Measurements from ENCODE around the gene KIF3A.
"Not testable (repeated sequence)": the region's sequence is repeated elsewhere in the genome, so short reads cannot be mapped to it uniquely, and the experiment has no call there.

KIF3A gene

GRCh38 chr5:132742158-132742557 is 4.8 kb upstream of the KIF3A start:
- no peak for TF ChIP-seq POLR2A (IDR thresholded peaks at IDR 0.05; ENCODE audit: low read depth, low read length)
- FAIRE-seq (no peak), DNase-seq (ENCODE audit: insufficient read length, low spot score) (no peak)

- DNase-seq (ENCODE audit: insufficient read length, low spot score) = no peak
- TF ChIP-seq POLR2A (IDR thresholded peaks at IDR 0.05; ENCODE audit: low read depth, low read length) = no peak
- no peak for FAIRE-seq
These were observed 1.9 kb upstream of the KIF3A start for GRCh38 chr5:132739232-132739631.

GRCh38 chr5:132737982-132738681 is 786 bp upstream of the KIF3A start:
- FAIRE-seq = no peak
- no peak for TF ChIP-seq POLR2A (IDR thresholded peaks at IDR 0.05; ENCODE audit: low read depth, low read length)

GRCh38 chr5:132734687-132735086 is 2.7 kb downstream of the KIF3A start:
- TF ChIP-seq POLR2A (IDR thresholded peaks at IDR 0.05; ENCODE audit: low read depth, low read length) = no peak
- FAIRE-seq (no peak), DNase-seq (ENCODE audit: insufficient read length, low spot score) (no peak)

More at GRCh38 chr5:132737982-132738681, 786 bp upstream of the KIF3A start:
- DNase-seq (ENCODE audit: insufficient read length, low spot score) = no peak

GRCh38 chr5:132733499-132734148 is 3.7 kb downstream of the KIF3A start:
- no peak for FAIRE-seq
- DNase-seq (ENCODE audit: insufficient read length, low spot score) = no peak
- TF ChIP-seq POLR2A (IDR thresholded peaks at IDR 0.05; ENCODE audit: low read depth, low read length) = no peak

GRCh38 chr5:132729896-132730295 is 7.5 kb downstream of the KIF3A start:
- FAIRE-seq = no peak

GRCh38 chr5:132725745-132726144 is 11.6 kb downstream of the KIF3A start:
- FAIRE-seq (no peak), DNase-seq (ENCODE audit: insufficient read length, low spot score) (no peak)
- TF ChIP-seq POLR2A (IDR thresholded peaks at IDR 0.05; ENCODE audit: low read depth, low read length) = no peak

More at GRCh38 chr5:132729896-132730295, 7.5 kb downstream of the KIF3A start:
- DNase-seq (ENCODE audit: insufficient read length, low spot score) = no peak
- TF ChIP-seq POLR2A (IDR thresholded peaks at IDR 0.05; ENCODE audit: low read depth, low read length) = no peak

- no peak for TF ChIP-seq POLR2A (IDR thresholded peaks at IDR 0.05; ENCODE audit: low read depth, low read length)
- FAIRE-seq = no peak
- no peak for DNase-seq (ENCODE audit: insufficient read length, low spot score)
These were observed 18.6 kb downstream of the KIF3A start for GRCh38 chr5:132718544-132719312.

- TF ChIP-seq POLR2A (IDR thresholded peaks at IDR 0.05; ENCODE audit: low read depth, low read length) = no peak
- FAIRE-seq = peak; percentile 78
- no peak for DNase-seq (ENCODE audit: insufficient read length, low spot score)
These were observed 22.7 kb downstream of the KIF3A start for GRCh38 chr5:132714456-132715307.

GRCh38 chr5:132708645-132709044 is 28.7 kb downstream of the KIF3A start:
- FAIRE-seq = no peak
- no peak for DNase-seq (ENCODE audit: insufficient read length, low spot score)
- TF ChIP-seq POLR2A (IDR thresholded peaks at IDR 0.05; ENCODE audit: low read depth, low read length) = no peak

- DNase-seq (ENCODE audit: insufficient read length, low spot score) (peak; percentile 6), FAIRE-seq (peak; percentile 80)
- TF ChIP-seq POLR2A (IDR thresholded peaks at IDR 0.05; ENCODE audit: low read depth, low read length) = no peak
These were observed 32.5 kb downstream of the KIF3A start for GRCh38 chr5:132704875-132705274.

GRCh38 chr5:132695956-132696355 is 41.4 kb downstream of the KIF3A start:
- no peak for TF ChIP-seq POLR2A (IDR thresholded peaks at IDR 0.05; ENCODE audit: low read depth, low read length)
- FAIRE-seq = no peak

GRCh38 chr5:132692632-132692967 is 44.7 kb downstream of the KIF3A start:
- FAIRE-seq (no peak), DNase-seq (ENCODE audit: insufficient read length, low spot score) (no peak)
- TF ChIP-seq POLR2A (IDR thresholded peaks at IDR 0.05; ENCODE audit: low read depth, low read length) = no peak

More at GRCh38 chr5:132695956-132696355, 41.4 kb downstream of the KIF3A start:
- no peak for DNase-seq (ENCODE audit: insufficient read length, low spot score)

- FAIRE-seq; DNase-seq (ENCODE audit: insufficient read length, low spot score): not testable (repeated sequence)
These were observed 45.4 kb downstream of the KIF3A start for GRCh38 chr5:132691755-132692631.
